Mesenchymal stem cell (in vitro differentiated cells and primary cell): ENCODE results near the gene ACOX2.

ENCODE experiments used
- DNase-seq: peaks from one replicate; pipeline ENCODE4 v3.0.0-alpha.2; 2013
- H2AFZ ChIP-seq: one replicate; pipeline ENCODE4 v1.6.1; 2013; ENCODE audit warnings: low read depth, mild to moderate bottlenecking, control low read depth, inconsistent platforms, low read length, moderate library complexity
- H2AK5ac ChIP-seq: 2 replicates; pipeline ENCODE4 v1.6.1; 2013; ENCODE audit warnings: low read length, moderate library complexity, mild to moderate bottlenecking, inconsistent platforms; ENCODE audit not compliant: severe bottlenecking
- H2BK120ac ChIP-seq: one replicate; pipeline ENCODE4 v1.6.1; 2013; ENCODE audit warnings: low read depth, mild to moderate bottlenecking, inconsistent platforms, low read length, moderate library complexity
- H2BK12ac ChIP-seq, 2 experiments: one replicate each; pipeline ENCODE4 v1.6.1; 2013; ENCODE audit warnings: inconsistent platforms in 2 of 2, low read length in 2 of 2, mild to moderate bottlenecking in 2 of 2, moderate library complexity in 2 of 2, control low read depth in 1 of 2
- H2BK15ac ChIP-seq: one replicate; pipeline ENCODE4 v1.6.1; 2013; ENCODE audit warnings: mild to moderate bottlenecking, low read depth, inconsistent platforms; ENCODE audit not compliant: poor library complexity, severe bottlenecking
- H2BK5ac ChIP-seq: 2 replicates; pipeline ENCODE4 v1.6.1; 2013; ENCODE audit warnings: low read depth, mild to moderate bottlenecking, low read length, control low read depth, inconsistent platforms; ENCODE audit not compliant: poor library complexity, severe bottlenecking
- H3K14ac ChIP-seq, 2 experiments: one replicate each; pipeline ENCODE4 v1.6.1; 2013; ENCODE audit warnings: inconsistent platforms in 2 of 2, low read length in 2 of 2, control low read depth in 1 of 2, mild to moderate bottlenecking in 1 of 2, moderate library complexity in 1 of 2
- H3K18ac ChIP-seq, 2 experiments: one replicate each; pipeline ENCODE4 v1.6.1; 2013; ENCODE audit warnings: inconsistent platforms in 2 of 2, low read length in 2 of 2, control low read depth in 1 of 2, low read depth in 1 of 2, mild to moderate bottlenecking in 1 of 2
- H3K23ac ChIP-seq, 2 experiments: one replicate each; pipeline ENCODE4 v1.6.1; 2013; ENCODE audit warnings: inconsistent platforms in 2 of 2, low read length in 2 of 2, mild to moderate bottlenecking in 2 of 2, moderate library complexity in 2 of 2, control low read depth in 1 of 2
- H3K27ac ChIP-seq: 2 replicates; pipeline ENCODE4 v1.5.1; 2013; ENCODE audit warnings: mild to moderate bottlenecking, moderate library complexity, low read length, control low read depth, inconsistent platforms; ENCODE audit not compliant: poor library complexity, severe bottlenecking
- H3K27me3 ChIP-seq, 2 experiments: 2 replicates each; pipeline versions ENCODE4 v1.6.1 to v1.7.0; 2013; ENCODE audit warnings: low read length in 2 of 2, mild to moderate bottlenecking in 2 of 2, moderate library complexity in 2 of 2, control low read depth in 1 of 2, inconsistent platforms in 1 of 2; ENCODE audit not compliant: control insufficient read depth in 1 of 2, insufficient read depth in 1 of 2
- H3K36me3 ChIP-seq, 2 experiments: 2 replicates each; pipeline versions ENCODE4 v1.6.1 to v1.7.0; 2013; ENCODE audit warnings: low read length in 2 of 2, control low read depth in 1 of 2, inconsistent platforms in 1 of 2, low read depth in 1 of 2, mild to moderate bottlenecking in 1 of 2; ENCODE audit not compliant: insufficient read depth in 2 of 2, control insufficient read depth in 1 of 2
- H3K4ac ChIP-seq, 2 experiments: one replicate each; pipeline ENCODE4 v1.6.1; 2013; ENCODE audit warnings: inconsistent platforms in 2 of 2, low read length in 2 of 2, mild to moderate bottlenecking in 2 of 2, moderate library complexity in 2 of 2, control low read depth in 1 of 2, low read depth in 1 of 2
- H3K4me1 ChIP-seq: 2 replicates; pipeline ENCODE4 v1.6.1; 2013; ENCODE audit warnings: low read depth, low read length, control low read depth; ENCODE audit not compliant: control insufficient read depth, insufficient read depth
- H3K4me2 ChIP-seq: 2 replicates; pipeline ENCODE4 v1.6.1; 2013; ENCODE audit warnings: low read length, mild to moderate bottlenecking, inconsistent platforms; ENCODE audit not compliant: poor library complexity, severe bottlenecking
- H3K4me3 ChIP-seq, 2 experiments: 2 replicates each; pipeline versions ENCODE4 v1.5.1 to v1.7.0; 2013; ENCODE audit warnings: low read length in 2 of 2, mild to moderate bottlenecking in 2 of 2, control low read depth in 1 of 2, low read depth in 1 of 2; ENCODE audit not compliant: insufficient read depth in 1 of 2
- H3K79me1 ChIP-seq: replicated peaks from 2 replicates; pipeline ENCODE4 v1.6.1; 2013; ENCODE audit warnings: mild to moderate bottlenecking, control low read depth, low read length, inconsistent platforms; ENCODE audit not compliant: poor library complexity, severe bottlenecking
- H3K9ac ChIP-seq: 2 replicates; pipeline ENCODE4 v1.7.0; 2013; ENCODE audit warnings: mild to moderate bottlenecking, low read length, moderate library complexity
- H3K9me3 ChIP-seq: 2 replicates; pipeline ENCODE4 v1.7.0; 2013; ENCODE audit warnings: mild to moderate bottlenecking, low read length; ENCODE audit not compliant: control insufficient read depth
- H4K8ac ChIP-seq: one replicate; pipeline ENCODE4 v1.6.1; 2013; ENCODE audit warnings: inconsistent platforms, mild to moderate bottlenecking, low read length, moderate library complexity
- H4K91ac ChIP-seq: one replicate; pipeline ENCODE4 v1.6.1; 2013; ENCODE audit warnings: mild to moderate bottlenecking, low read length, inconsistent platforms
- WGBS: methylation state at CpG from one replicate; pipeline ENCODE4 v1.1.7; 2013; ENCODE audit warnings: mixed read lengths; 5-methylcytosine and 5-hydroxymethylcytosine counted together

The ACOX2 gene

GRCh38 chr3:58474348-58474911, 62.6 kb downstream of the ACOX2 start:
- no peak overlapping the region for H3K27ac ChIP-seq
- peaks cover 6% of the 10 kb centered on the region for H3K9me3 ChIP-seq
- no peak overlapping the region for H2BK120ac ChIP-seq
- no peak overlapping the region for H3K14ac ChIP-seq
- DNase-seq = no peak
- no peak overlapping the region for H3K9ac ChIP-seq
- H3K4me1 ChIP-seq = peaks cover 17% of the 10 kb centered on the region
- H4K8ac ChIP-seq = no peak overlapping the region
- no peak overlapping the region for H3K4me2 ChIP-seq
- H3K18ac ChIP-seq = no peak overlapping the region
- H3K36me3 ChIP-seq = no peaks in the 10 kb centered on the region
- no peaks in the 10 kb centered on the region for H3K79me1 ChIP-seq
- WGBS = 60% methylated on average over 1 of the region's 1 CpG
- H4K91ac ChIP-seq = no peak overlapping the region
- no peak overlapping the region for H3K23ac ChIP-seq
- no peak overlapping the region for H3K4ac ChIP-seq
- no peak overlapping the region for H3K4me3 ChIP-seq
- no peak overlapping the region for H2BK15ac ChIP-seq
- H2BK12ac ChIP-seq = no peak overlapping the region
- no peak overlapping the region for H2BK5ac ChIP-seq
- no peak overlapping the region for H2AK5ac ChIP-seq
- no peak overlapping the region for H2AFZ ChIP-seq
- H3K27me3 ChIP-seq = peaks cover 0 to 10% of the 10 kb centered on the region in 2 experiments

- Histone ChIP-seq H3K4me2 (peak overlapping the region; percentile 6), H3K9me3 (no peaks in the 10 kb centered on the region), H2BK12ac (no peak overlapping the region), H3K36me3 (no peaks in the 10 kb centered on the region), H3K27me3 (peaks cover 0 to 10% of the 10 kb centered on the region in 2 experiments), H3K4me1 (peaks cover 17% of the 10 kb centered on the region), H2AK5ac (peak overlapping the region; percentile 83), H3K79me1 (no peaks in the 10 kb centered on the region), H3K4me3 (no peak overlapping the region), H3K9ac (no peak overlapping the region), H2BK5ac (no peak overlapping the region), H3K18ac (no peak overlapping the region), H3K4ac (no peak overlapping the region), H3K27ac (no peak overlapping the region), H4K8ac (no peak overlapping the region), H3K14ac (no peak overlapping the region), H3K23ac (no peak overlapping the region), H2AFZ (no peak overlapping the region), H2BK120ac (no peak overlapping the region), H2BK15ac (no peak overlapping the region), H4K91ac (no peak overlapping the region)
- WGBS = no CpG with 5 or more reads among the region's 1 CpG
- no peak for DNase-seq
Measured at GRCh38 chr3:58473275-58473674, 63.7 kb downstream of the ACOX2 start.

- Histone ChIP-seq H2BK15ac (no peak overlapping the region), H3K9ac (no peak overlapping the region), H3K4me1 (peaks cover 17% of the 10 kb centered on the region), H3K4me2 (peak overlapping the region; percentile 19), H3K4me3 (no peak overlapping the region), H4K91ac (no peak overlapping the region), H3K14ac (no peak overlapping the region), H3K27ac (peak overlapping the region; percentile 46), H2AFZ (no peak overlapping the region), H3K79me1 (no peaks in the 10 kb centered on the region), H2BK5ac (no peak overlapping the region), H3K9me3 (no peaks in the 10 kb centered on the region), H3K18ac (no peak overlapping the region), H3K27me3 (peaks cover 0 to 10% of the 10 kb centered on the region in 2 experiments), H2BK12ac (no peak overlapping the region), H3K36me3 (no peaks in the 10 kb centered on the region), H2AK5ac (no peak overlapping the region), H3K23ac (no peak overlapping the region), H3K4ac (no peak overlapping the region), H2BK120ac (no peak overlapping the region), H4K8ac (no peak overlapping the region)
- 66% methylated on average over 9 of the region's 10 CpGs for WGBS
- DNase-seq = peak; percentile 75
Measured at GRCh38 chr3:58471025-58471887, 65.7 kb downstream of the ACOX2 start.

- Histone ChIP-seq H3K27me3 (peaks cover 0 to 10% of the 10 kb centered on the region in 2 experiments), H3K9me3 (no peaks in the 10 kb centered on the region), H3K23ac (no peak overlapping the region), H3K4ac (no peak overlapping the region), H3K27ac (peak overlapping the region; percentile 46), H2AK5ac (peak overlapping the region; percentile 57), H2AFZ (no peak overlapping the region), H3K36me3 (no peaks in the 10 kb centered on the region), H2BK15ac (no peak overlapping the region), H2BK5ac (no peak overlapping the region), H3K9ac (no peak overlapping the region), H4K8ac (no peak overlapping the region), H2BK12ac (no peak overlapping the region), H3K4me2 (no peak overlapping the region), H2BK120ac (no peak overlapping the region), H3K18ac (peak overlapping the region in 1 of 2 experiments; percentile 18), H4K91ac (no peak overlapping the region), H3K4me3 (no peak overlapping the region), H3K79me1 (no peaks in the 10 kb centered on the region), H3K14ac (peak overlapping the region in 1 of 2 experiments; percentile 2), H3K4me1 (peaks cover 17% of the 10 kb centered on the region)
- WGBS = 98% methylated on average over 8 of the region's 12 CpGs
- no peak for DNase-seq
Measured at GRCh38 chr3:58470363-58471024, 66.5 kb downstream of the ACOX2 start.
